Thyroid gland (tissue), 4 donors: ENCODE measurements around the gene NDUFA6. TPM values are rescaled to one million over a fixed set of nuclear protein-coding genes. Genes with fewer than 3 reads are reported as not detected.

Experiments
- DNase-seq, 2 donors: peaks; one replicate each; pipeline ENCODE4 v3.0.0-alpha.2; 2019
- H3K27ac ChIP-seq, 3 donors: fragments of 200-600 bp; sonication (generic); 1 replicate in 2 of 3; 2 replicates in 1 of 3; pipeline ENCODE4 v1.5.1; 2016 to 2019; ENCODE audit warnings: mild to moderate bottlenecking in 1 of 3, moderate library complexity in 1 of 3
- H3K27me3 ChIP-seq: fragments of 200-600 bp; sonication (generic); one replicate; pipeline ENCODE4 v1.5.1; 2019
- H3K36me3 ChIP-seq, 2 donors: fragments of 200-600 bp; sonication (generic); one replicate each; pipeline ENCODE4 v1.5.1; 2016 to 2019
- H3K4me1 ChIP-seq, 2 donors: fragments of 200-600 bp; sonication (generic); one replicate each; pipeline ENCODE4 v1.5.1; 2017 to 2019
- H3K4me3 ChIP-seq, 3 donors: fragments of 200-600 bp; sonication (generic); replicated peaks in 1 of 3; 1 replicate in 2 of 3; 2 replicates in 1 of 3; pipeline ENCODE4 v1.5.1; 2016; ENCODE audit warnings: mild to moderate bottlenecking in 1 of 3
- H3K9me3 ChIP-seq: fragments of 200-600 bp; sonication (generic); one replicate; pipeline ENCODE4 v1.5.1; 2017
- POLR2A ChIP-seq, 2 donors: fragments of 450-650 bp; IDR thresholded peaks; one replicate each; pipeline ENCODE4 v1.6.1; 2017; ENCODE audit warnings: antibody characterized with exemption in 2 of 2, mild to moderate bottlenecking in 2 of 2, moderate library complexity in 1 of 2
- WGBS, 2 donors: methylation state at CpG; one replicate each; pipeline ENCODE4 v1.1.5; 2017; 5-methylcytosine and 5-hydroxymethylcytosine counted together
- intact Hi-C: fragments of 100-400 bp; cut with DNase I; formaldehyde crosslinking; loops from one replicate; pipeline ENCODE4 v1.15.1; 2023
- total RNA-seq, 4 donors: library from RNA; depleted of rRNA; stranded (reverse); fragments of >200 nt; gene quantifications; one replicate each; pipeline ENCODE4 v1.2.3, GENCODE V29; 2016
- TF ChIP-seq, protein P1 (sequence below), 6 experiments: fragments of 200-600 bp in 3 of 6; fragments of 450-650 bp in 3 of 6; sonication (generic) in 3 of 6; IDR thresholded peaks; one replicate each; pipeline ENCODE4 v1.5.1; 2016 to 2019; ENCODE audit warnings: antibody characterized with exemption in 6 of 6, mild to moderate bottlenecking in 2 of 6, inconsistent platforms in 1 of 6, moderate library complexity in 1 of 6

Gene NDUFA6
- total RNA-seq, 4 donors from 2014 or later, result 32.9 to 85.6 (median 73.4) TPM

DNA sequence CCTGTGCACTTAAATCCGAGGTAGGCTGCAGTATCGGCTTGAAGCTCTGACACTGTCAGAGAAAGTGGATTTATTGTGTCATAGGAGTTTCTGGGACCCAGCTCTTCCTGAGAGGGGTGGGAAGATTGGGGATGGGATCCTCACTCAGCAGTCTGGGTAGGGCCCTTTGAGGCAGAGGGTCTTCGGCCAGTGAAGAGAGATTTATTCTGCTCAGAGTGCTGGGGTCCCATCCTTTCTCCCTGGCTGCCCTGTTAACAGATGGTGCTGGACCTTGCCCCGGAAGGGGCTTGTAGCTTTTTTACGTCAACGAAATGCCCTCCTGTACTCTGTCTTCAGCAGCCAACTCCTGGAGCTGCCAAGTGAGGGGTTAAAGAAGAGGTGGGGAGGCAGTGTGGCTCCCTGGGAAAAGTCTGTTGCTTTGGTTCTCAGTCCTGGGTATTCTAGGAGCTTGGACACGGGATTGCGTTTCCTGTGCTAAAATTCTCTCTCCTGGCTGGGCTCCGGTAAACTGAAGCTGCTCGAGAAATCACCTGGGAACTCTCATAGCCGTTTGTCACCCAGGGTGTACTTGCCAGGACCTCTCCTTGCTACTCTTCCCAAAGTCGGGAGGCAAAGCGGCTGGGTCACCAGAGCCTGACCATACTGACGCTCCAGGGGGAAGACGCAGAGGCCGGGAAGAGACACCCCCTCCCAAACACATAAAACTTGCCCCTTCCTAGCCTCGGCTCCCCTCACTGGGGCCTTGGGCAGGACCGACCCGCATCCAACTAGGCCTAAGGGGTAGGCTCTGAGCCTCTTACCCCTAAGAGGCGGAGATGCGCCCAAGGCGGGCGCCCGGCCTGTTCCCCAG is 11.9 kb downstream of the NDUFA6 start:
- peak; percentile 59 to 62 for DNase-seq
- intact Hi-C loops, result loop anchor here (10.0 kb wide), 1 partner anchor 124 kb away; the partner anchor contains the start of gene SMIM45
- 40 to 43% methylated on average over 23 of the region's 24 CpGs for WGBS, 2 donors

DNA sequence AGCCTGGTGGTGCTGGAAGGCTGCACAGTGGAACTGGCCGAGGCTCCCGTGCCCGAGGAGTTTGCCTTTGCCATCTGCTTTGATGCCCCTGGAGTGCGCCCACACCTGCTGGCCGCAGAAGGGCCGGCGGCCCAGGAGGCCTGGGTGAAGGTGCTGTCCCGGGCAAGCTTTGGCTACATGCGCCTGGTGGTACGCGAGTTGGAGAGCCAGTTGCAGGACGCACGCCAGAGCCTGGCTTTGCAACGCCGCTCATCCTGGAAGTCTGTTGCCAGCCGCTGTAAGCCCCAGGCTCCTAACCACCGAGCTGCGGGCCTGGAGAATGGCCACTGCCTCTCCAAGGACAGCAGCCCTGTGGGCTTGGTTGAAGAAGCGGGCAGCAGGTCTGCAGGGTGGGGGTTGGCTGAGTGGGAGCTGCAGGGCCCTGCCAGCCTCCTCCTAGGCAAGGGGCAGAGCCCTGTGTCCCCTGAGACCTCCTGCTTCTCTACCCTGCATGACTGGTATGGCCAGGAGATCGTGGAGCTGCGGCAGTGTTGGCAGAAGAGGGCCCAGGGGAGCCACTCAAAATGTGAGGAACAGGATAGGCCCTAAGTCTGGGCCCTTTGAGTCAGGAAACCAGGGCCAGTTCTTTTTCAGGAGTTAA is 13.0 kb downstream of the NDUFA6 start:
- H3K27me3 ChIP-seq, result no peaks in the 10 kb centered on the region
- H3K36me3 ChIP-seq, result peaks cover 0 to 11% of the 10 kb centered on the region in 2 donors
- H3K4me1 ChIP-seq, result peaks cover 25 to 45% of the 10 kb centered on the region in 2 donors
- H3K9me3 ChIP-seq, result no peaks in the 10 kb centered on the region
- WGBS, 2 donors, result 89 to 90% methylated on average over 8 to 15 of the region's 21 CpGs
- intact Hi-C loops, result loop anchor here (10.0 kb wide), 1 partner anchor 123 kb away; the partner anchor contains the start of gene SMIM45
- DNase-seq, result no peak
- no peak overlapping the region for H3K4me3 ChIP-seq
- peak overlapping the region in 2 of 3 donors; percentile 97 to 99 for H3K27ac ChIP-seq
- no peak for TF ChIP-seq POLR2A (IDR thresholded peaks at IDR 0.05)
- TF ChIP-seq, protein P1, sequence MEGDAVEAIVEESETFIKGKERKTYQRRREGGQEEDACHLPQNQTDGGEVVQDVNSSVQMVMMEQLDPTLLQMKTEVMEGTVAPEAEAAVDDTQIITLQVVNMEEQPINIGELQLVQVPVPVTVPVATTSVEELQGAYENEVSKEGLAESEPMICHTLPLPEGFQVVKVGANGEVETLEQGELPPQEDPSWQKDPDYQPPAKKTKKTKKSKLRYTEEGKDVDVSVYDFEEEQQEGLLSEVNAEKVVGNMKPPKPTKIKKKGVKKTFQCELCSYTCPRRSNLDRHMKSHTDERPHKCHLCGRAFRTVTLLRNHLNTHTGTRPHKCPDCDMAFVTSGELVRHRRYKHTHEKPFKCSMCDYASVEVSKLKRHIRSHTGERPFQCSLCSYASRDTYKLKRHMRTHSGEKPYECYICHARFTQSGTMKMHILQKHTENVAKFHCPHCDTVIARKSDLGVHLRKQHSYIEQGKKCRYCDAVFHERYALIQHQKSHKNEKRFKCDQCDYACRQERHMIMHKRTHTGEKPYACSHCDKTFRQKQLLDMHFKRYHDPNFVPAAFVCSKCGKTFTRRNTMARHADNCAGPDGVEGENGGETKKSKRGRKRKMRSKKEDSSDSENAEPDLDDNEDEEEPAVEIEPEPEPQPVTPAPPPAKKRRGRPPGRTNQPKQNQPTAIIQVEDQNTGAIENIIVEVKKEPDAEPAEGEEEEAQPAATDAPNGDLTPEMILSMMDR (IDR thresholded peaks at IDR 0.05), result no peak

More for the DNA sequence above, 11.9 kb downstream of the NDUFA6 start:
- TF ChIP-seq POLR2A (IDR thresholded peaks at IDR 0.05), result no peak
- TF ChIP-seq, protein P1 (IDR thresholded peaks at IDR 0.05), result no peak
- H3K4me3 ChIP-seq, result peak overlapping the region in 1 of 3 donors; percentile 60
- peaks cover 25 to 43% of the 10 kb centered on the region in 2 donors for H3K4me1 ChIP-seq
- peaks cover 0 to 18% of the 10 kb centered on the region in 2 donors for H3K36me3 ChIP-seq
- H3K27ac ChIP-seq, result peak overlapping the region; percentile 96 to 99 (median 97)
- H3K9me3 ChIP-seq, result no peaks in the 10 kb centered on the region
- no peaks in the 10 kb centered on the region for H3K27me3 ChIP-seq

DNA sequence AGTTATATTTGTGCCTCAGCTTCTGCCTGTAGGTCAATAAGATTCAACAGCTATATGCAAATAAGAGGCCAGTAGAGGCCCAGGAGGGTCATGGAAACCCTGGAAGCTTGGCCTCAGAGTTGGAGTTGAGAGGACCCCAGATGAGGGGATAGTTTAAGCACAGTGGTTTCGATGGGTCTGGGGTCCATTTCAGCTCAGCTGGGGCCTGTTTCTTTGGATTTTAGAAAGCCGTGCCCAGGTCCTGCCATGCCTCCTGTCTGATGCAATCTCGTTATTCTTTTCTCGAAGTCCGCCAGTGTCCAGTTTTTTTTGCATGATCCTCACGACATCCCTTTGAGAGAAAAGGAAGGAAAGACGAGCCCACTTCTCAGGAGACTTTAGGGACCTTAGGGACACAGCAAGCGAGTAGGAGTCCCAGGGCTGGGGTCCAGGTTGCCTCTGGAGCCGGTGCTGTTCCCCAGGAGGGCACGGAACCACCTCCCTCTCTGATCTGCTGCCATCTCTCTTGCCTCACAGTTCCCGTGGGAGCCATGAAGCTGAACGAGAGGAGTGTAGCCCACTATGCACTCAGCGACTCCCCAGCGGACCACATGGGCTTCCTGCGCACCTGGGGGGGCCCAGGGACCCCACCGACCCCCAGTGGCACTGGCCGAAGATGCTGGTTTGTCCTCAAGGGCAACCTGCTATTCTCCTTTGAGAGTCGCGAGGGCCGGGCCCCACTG is 13.6 kb downstream of the NDUFA6 start:
- Histone ChIP-seq H3K36me3 (peaks cover 0 to 5% of the 10 kb centered on the region in 2 donors), H3K4me3 (no peak overlapping the region), H3K4me1 (peaks cover 25 to 43% of the 10 kb centered on the region in 2 donors), H3K9me3 (no peaks in the 10 kb centered on the region), H3K27me3 (no peaks in the 10 kb centered on the region), H3K27ac (no peak overlapping the region)
- TF ChIP-seq, protein P1 (IDR thresholded peaks at IDR 0.05), result no peak
- no peak for TF ChIP-seq POLR2A (IDR thresholded peaks at IDR 0.05)
- intact Hi-C loops, result loop anchor here (10.0 kb wide), 1 partner anchor 122 kb away; the partner anchor contains the start of gene SMIM45
- DNase-seq, result no peak
- WGBS, 2 donors, result 95 to 96% methylated on average over 11 to 18 of the region's 20 CpGs

DNA sequence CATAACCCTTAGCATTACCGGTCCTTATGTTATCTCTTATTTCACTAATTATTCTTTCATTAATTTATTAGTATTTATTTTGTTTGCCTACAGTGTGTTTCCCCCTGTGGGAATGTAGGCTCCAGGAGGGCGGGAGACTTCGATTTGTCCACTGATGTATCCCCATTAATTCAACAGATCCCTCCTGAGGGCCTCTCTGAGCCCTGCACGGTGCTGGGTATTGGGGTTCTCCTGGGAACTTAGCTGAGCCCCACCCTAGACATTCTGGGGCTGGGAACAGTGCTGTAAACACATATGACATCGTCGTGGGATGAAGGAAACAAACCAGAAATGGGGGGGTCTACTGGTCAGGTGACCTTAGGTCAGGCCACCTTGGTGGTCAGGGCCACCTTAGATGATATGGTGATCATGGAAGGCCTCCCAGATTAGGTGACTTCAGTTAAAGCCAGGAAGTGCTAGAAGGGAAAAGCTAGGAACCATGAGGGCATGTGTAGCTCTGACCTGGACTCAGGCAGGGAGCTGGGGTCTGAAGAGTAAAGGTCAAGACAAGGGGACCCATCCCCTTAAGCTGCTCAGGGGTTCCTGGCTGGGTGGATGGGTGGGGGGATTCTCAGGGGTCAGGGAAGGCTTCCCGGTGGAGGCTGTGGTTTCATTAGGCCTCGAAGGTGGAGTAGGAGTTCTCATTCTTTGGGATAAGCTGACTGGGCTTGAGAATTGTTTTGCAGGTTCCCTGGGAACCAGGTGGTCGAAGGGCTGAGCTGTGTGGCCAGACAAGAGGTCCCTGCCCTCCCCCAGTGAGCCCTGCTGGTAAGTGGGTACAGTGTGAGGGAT is 15.5 kb downstream of the NDUFA6 start:
- Histone ChIP-seq H3K9me3 (no peaks in the 10 kb centered on the region), H3K36me3 (peaks cover 0 to 5% of the 10 kb centered on the region in 2 donors), H3K4me3 (peak overlapping the region in 1 of 3 donors; percentile 61), H3K27me3 (no peaks in the 10 kb centered on the region), H3K4me1 (peaks cover 31 to 42% of the 10 kb centered on the region in 2 donors), H3K27ac (peak overlapping the region; percentile 73 to 89 (median 87))
- no peak for DNase-seq
- WGBS, 2 donors, result 74 to 77% methylated on average over 8 to 9 of the region's 9 CpGs
- intact Hi-C loops, result loop anchor here (10.0 kb wide), 1 partner anchor 120 kb away; the partner anchor contains the start of gene SMIM45
- TF ChIP-seq, protein P1 (IDR thresholded peaks at IDR 0.05), result no peak
- no peak for TF ChIP-seq POLR2A (IDR thresholded peaks at IDR 0.05)
